Thyroid gland (tissue), 4 donors: Measurements from ENCODE around the gene STT3B. TPM values are rescaled to one million over a fixed set of nuclear protein-coding genes. Genes with fewer than 3 reads are reported as not detected.

ENCODE experiments used
- DNase-seq, 2 donors: peaks; one replicate each; pipeline ENCODE4 v3.0.0-alpha.2; 2019
- H3K27ac ChIP-seq, 3 donors: fragments of 200-600 bp; sonication (generic); 1 replicate in 2 of 3; 2 replicates in 1 of 3; pipeline ENCODE4 v1.5.1; 2016 to 2019; ENCODE audit warnings: mild to moderate bottlenecking in 1 of 3, moderate library complexity in 1 of 3
- H3K27me3 ChIP-seq: fragments of 200-600 bp; sonication (generic); one replicate; pipeline ENCODE4 v1.5.1; 2019
- H3K36me3 ChIP-seq, 2 donors: fragments of 200-600 bp; sonication (generic); one replicate each; pipeline ENCODE4 v1.5.1; 2016 to 2019
- H3K4me1 ChIP-seq, 2 donors: fragments of 200-600 bp; sonication (generic); one replicate each; pipeline ENCODE4 v1.5.1; 2017 to 2019
- H3K4me3 ChIP-seq, 3 donors: fragments of 200-600 bp; sonication (generic); replicated peaks in 1 of 3; 1 replicate in 2 of 3; 2 replicates in 1 of 3; pipeline ENCODE4 v1.5.1; 2016; ENCODE audit warnings: mild to moderate bottlenecking in 1 of 3
- H3K9me3 ChIP-seq: fragments of 200-600 bp; sonication (generic); one replicate; pipeline ENCODE4 v1.5.1; 2017
- CTCF ChIP-seq, 6 experiments: fragments of 200-600 bp in 3 of 6; fragments of 450-650 bp in 3 of 6; sonication (generic) in 3 of 6; IDR thresholded peaks; one replicate each; pipeline ENCODE4 v1.5.1; 2016 to 2019; ENCODE audit warnings: antibody characterized with exemption in 6 of 6, mild to moderate bottlenecking in 2 of 6, inconsistent platforms in 1 of 6, moderate library complexity in 1 of 6
- POLR2A ChIP-seq, 2 donors: fragments of 450-650 bp; IDR thresholded peaks; one replicate each; pipeline ENCODE4 v1.6.1; 2017; ENCODE audit warnings: antibody characterized with exemption in 2 of 2, mild to moderate bottlenecking in 2 of 2, moderate library complexity in 1 of 2
- WGBS, 2 donors: methylation state at CpG; one replicate each; pipeline ENCODE4 v1.1.5; 2017; 5-methylcytosine and 5-hydroxymethylcytosine counted together
- intact Hi-C: fragments of 100-400 bp; cut with DNase I; formaldehyde crosslinking; loops from one replicate; pipeline ENCODE4 v1.15.1; 2023
- total RNA-seq, 4 donors: library from RNA; depleted of rRNA; stranded (reverse); fragments of >200 nt; gene quantifications; one replicate each; pipeline ENCODE4 v1.2.3, GENCODE V29; 2016

The STT3B gene
- total RNA-seq, 4 donors from 2014 or later = 111 to 172 (median 150) TPM

GRCh38 chr3:31538801-31539200 is 6.1 kb downstream of the STT3B start:
- no peak for DNase-seq
- peaks cover 25 to 28% of the 10 kb centered on the region in 2 donors for H3K4me1 ChIP-seq
- no peaks in the 10 kb centered on the region for H3K27me3 ChIP-seq
- WGBS, 2 donors = 76 to 91% methylated on average over 2 of the region's 2 CpGs
- intact Hi-C loops = loop anchor here (10.0 kb wide), 1 partner anchor 566 kb away; the partner anchor contains the start of gene GPD1L
- no peak overlapping the region for H3K27ac ChIP-seq
- no peak overlapping the region for H3K4me3 ChIP-seq
- no peaks in the 10 kb centered on the region for H3K36me3 ChIP-seq
- TF ChIP-seq CTCF (IDR thresholded peaks at IDR 0.05) (no peak), POLR2A (IDR thresholded peaks at IDR 0.05) (no peak)
- no peaks in the 10 kb centered on the region for H3K9me3 ChIP-seq

GRCh38 chr3:31539275-31539674 is 6.5 kb downstream of the STT3B start:
- Histone ChIP-seq H3K27me3 (no peaks in the 10 kb centered on the region), H3K4me3 (no peak overlapping the region), H3K36me3 (no peaks in the 10 kb centered on the region), H3K4me1 (peaks cover 28 to 32% of the 10 kb centered on the region in 2 donors), H3K27ac (no peak overlapping the region), H3K9me3 (no peaks in the 10 kb centered on the region)
- intact Hi-C loops = loop anchor here (10.0 kb wide), 1 partner anchor 566 kb away; the partner anchor contains the start of gene GPD1L
- DNase-seq = no peak
- TF ChIP-seq POLR2A (IDR thresholded peaks at IDR 0.05) (no peak), CTCF (IDR thresholded peaks at IDR 0.05) (no peak)
- 88 to 94% methylated on average over 1 of the region's 1 CpG for WGBS, 2 donors

- Histone ChIP-seq H3K4me3 (no peak overlapping the region), H3K4me1 (peaks cover 24 to 29% of the 10 kb centered on the region in 2 donors), H3K9me3 (no peaks in the 10 kb centered on the region), H3K27ac (no peak overlapping the region), H3K27me3 (no peaks in the 10 kb centered on the region), H3K36me3 (no peaks in the 10 kb centered on the region)
- intact Hi-C loops = no loop called here
- TF ChIP-seq POLR2A (IDR thresholded peaks at IDR 0.05) (no peak), CTCF (IDR thresholded peaks at IDR 0.05) (no peak)
- WGBS, 2 donors = 73 to 84% methylated on average over 2 of the region's 2 CpGs
- DNase-seq = no peak
Measured at GRCh38 chr3:31541089-31541488, 8.4 kb downstream of the STT3B start.

- Histone ChIP-seq H3K4me3 (no peak overlapping the region), H3K27me3 (no peaks in the 10 kb centered on the region), H3K9me3 (no peaks in the 10 kb centered on the region), H3K27ac (no peak overlapping the region), H3K4me1 (peaks cover 15 to 23% of the 10 kb centered on the region in 2 donors), H3K36me3 (no peaks in the 10 kb centered on the region)
- TF ChIP-seq POLR2A (IDR thresholded peaks at IDR 0.05) = no peak
- TF ChIP-seq CTCF (IDR thresholded peaks at IDR 0.05) = no peak
- intact Hi-C loops = no loop called here
- 97% methylated on average over 1 of the region's 1 CpG for WGBS, 2 donors
- no peak for DNase-seq
Measured at GRCh38 chr3:31542246-31542645, 9.5 kb downstream of the STT3B start.

GRCh38 chr3:31543375-31543774 is 10.7 kb downstream of the STT3B start:
- no peak for DNase-seq
- H3K27me3 ChIP-seq = no peaks in the 10 kb centered on the region
- no peak overlapping the region for H3K27ac ChIP-seq
- no peak overlapping the region for H3K4me3 ChIP-seq
- intact Hi-C loops = no loop called here
- no peaks in the 10 kb centered on the region for H3K9me3 ChIP-seq
- H3K4me1 ChIP-seq = peaks cover 23 to 30% of the 10 kb centered on the region in 2 donors
- no peaks in the 10 kb centered on the region for H3K36me3 ChIP-seq
- TF ChIP-seq POLR2A (IDR thresholded peaks at IDR 0.05) (no peak), CTCF (IDR thresholded peaks at IDR 0.05) (no peak)
